IPS-18c (cell line): Measurements from ENCODE around the gene LGALS4.
"Not testable (repeated sequence)": the region's sequence is repeated elsewhere in the genome, so short reads cannot be mapped to it uniquely, and the experiment has no call there.

Experiments
- H3K4me3 ChIP-seq: 2 replicates; pipeline ENCODE4 v1.7.0; 2013; ENCODE audit warnings: low read depth, mild to moderate bottlenecking, low read length, moderate library complexity; ENCODE audit not compliant: insufficient read depth
- H3K9me3 ChIP-seq: one replicate; pipeline ENCODE4 v1.6.1; 2013; ENCODE audit warnings: mild to moderate bottlenecking, low read length, moderate library complexity; ENCODE audit not compliant: control insufficient read depth, insufficient read depth

Gene LGALS4

DNA sequence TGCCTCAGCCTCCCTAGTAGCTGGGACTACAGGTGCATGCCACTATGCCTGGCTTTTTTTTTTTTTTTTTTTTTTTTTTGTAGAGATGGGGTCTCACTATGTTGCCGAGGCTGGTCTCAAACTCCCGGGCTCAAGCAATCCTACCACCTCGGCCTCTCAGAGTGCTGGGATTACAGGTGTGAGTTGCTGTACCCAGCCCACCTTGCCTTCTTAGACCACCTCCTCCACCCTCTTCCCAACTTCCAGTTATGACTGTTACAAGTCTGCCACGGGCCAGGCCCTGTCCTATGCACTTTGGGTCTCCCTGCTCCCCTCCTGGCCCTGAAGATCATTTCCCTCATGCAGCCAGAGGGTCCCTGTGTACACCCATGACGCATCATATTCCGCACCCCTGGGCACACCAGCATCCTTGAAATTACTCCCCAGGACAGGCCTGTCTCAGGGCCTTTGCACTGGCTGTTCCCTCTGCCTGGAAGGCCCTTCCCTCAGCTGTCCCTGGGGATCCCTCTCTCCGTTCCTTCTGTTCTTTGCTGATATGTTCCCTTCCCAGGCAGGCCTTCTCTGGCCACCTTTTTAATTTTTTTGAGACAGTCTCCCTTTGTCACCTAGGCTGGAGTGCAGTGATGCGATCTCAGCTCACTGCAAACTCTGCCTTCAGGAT, 3.0 kb downstream of the LGALS4 start:
- no peak overlapping the region for H3K4me3 ChIP-seq
- H3K9me3 ChIP-seq: no peaks in the 10 kb centered on the region

DNA sequence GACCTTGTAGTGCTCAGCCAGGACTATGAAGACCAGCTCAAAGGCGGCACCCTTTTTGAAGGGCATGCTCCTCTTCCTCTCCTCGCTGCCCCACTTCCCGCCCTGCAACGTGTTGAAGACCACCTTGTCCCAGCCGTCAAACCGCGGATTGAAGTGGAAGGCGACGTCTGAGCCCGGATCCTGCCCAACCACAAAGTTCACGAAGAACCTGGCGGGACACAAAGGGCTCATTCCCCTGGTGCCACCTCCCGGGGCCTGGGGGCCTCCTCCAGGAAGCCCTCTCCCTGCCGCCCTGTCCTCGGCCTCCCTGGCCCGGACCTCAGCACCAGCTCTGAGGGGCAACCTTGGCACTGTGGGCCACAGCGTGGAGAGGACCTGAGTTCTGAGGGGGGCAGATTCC, 4.0 kb downstream of the LGALS4 start:
- Histone ChIP-seq H3K4me3 (no peak overlapping the region), H3K9me3 (no peaks in the 10 kb centered on the region)

DNA sequence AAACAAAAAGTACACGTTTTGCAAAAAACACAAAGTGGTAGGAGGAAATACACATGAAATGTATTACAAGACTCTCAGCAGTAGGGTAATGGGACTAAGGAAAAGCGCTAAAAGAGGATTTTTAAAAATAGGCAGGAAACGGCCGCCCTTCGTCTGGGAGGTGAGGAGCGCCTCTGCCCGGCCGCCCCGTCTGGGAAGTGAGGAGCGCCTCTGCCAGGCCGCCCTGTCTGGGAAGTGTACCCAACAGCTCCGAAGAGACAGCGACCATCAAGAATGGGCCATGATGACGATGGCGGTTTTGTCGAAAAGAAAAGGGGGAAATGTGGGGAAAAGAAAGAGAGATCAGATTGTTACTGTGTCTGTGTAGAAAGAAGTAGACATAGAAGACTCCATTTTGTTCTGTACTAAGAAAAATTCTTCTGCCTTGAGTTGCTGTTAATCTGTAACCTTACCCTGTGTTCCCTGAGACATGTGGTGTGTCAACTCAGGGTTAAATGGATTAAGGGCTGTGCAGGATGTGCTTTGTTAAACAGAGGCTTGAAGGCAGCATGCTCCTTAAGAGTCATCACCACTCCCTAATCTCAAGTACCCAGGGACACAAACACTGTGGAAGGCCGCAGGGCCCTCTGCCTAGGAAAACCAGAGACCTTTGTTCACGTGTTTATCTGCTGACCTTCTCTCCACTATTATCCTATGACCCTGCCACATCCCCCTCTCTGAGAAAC, 5.2 kb downstream of the LGALS4 start:
- not testable (repeated sequence) for H3K4me3 ChIP-seq, H3K9me3 ChIP-seq

DNA sequence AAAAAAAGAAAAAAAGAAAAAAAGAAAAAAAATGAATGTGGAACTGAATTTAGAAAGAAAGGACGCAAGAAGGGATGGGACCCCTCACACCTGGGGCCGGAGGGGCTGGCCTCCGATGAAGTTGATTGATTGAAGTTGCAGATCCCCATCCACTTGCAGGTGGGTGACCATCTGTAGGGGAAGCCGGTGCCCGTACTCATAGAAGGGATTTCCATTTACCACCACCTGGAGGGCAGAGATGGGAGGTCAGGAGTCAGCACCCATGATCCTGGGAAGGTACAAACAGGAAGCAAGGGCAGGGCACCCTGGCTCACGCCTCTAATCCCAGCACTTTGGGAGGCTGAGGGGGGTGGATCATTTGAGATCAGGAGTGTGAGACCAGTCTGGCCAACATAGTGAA, 6.4 kb downstream of the LGALS4 start:
- Histone ChIP-seq H3K4me3 (no peak overlapping the region), H3K9me3 (no peaks in the 10 kb centered on the region)

DNA sequence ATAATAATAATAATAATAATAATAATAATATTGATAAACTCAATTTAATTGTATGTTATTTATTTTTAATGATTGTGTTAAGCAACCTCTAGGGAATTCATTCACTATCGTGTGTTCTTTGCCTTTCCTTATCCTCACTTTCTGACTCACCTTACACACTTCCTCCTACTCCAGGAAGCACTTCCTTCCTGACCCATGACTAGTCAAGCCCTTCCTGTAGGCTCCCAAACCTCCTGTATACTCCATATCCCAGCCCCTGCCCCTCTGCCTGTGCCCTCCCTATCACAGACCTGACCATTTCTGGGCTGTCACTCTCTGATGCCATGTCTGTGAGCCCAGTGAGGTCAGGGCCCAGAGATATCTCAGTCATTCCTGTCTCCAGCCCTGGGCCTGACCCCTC, 7.6 kb downstream of the LGALS4 start:
- Histone ChIP-seq H3K9me3 (no peaks in the 10 kb centered on the region), H3K4me3 (no peak overlapping the region)

GRCh38 chr19:38803543-38803942, 9.2 kb downstream of the LGALS4 start:
- Histone ChIP-seq H3K9me3 (no peaks in the 10 kb centered on the region), H3K4me3 (no peak overlapping the region)

DNA sequence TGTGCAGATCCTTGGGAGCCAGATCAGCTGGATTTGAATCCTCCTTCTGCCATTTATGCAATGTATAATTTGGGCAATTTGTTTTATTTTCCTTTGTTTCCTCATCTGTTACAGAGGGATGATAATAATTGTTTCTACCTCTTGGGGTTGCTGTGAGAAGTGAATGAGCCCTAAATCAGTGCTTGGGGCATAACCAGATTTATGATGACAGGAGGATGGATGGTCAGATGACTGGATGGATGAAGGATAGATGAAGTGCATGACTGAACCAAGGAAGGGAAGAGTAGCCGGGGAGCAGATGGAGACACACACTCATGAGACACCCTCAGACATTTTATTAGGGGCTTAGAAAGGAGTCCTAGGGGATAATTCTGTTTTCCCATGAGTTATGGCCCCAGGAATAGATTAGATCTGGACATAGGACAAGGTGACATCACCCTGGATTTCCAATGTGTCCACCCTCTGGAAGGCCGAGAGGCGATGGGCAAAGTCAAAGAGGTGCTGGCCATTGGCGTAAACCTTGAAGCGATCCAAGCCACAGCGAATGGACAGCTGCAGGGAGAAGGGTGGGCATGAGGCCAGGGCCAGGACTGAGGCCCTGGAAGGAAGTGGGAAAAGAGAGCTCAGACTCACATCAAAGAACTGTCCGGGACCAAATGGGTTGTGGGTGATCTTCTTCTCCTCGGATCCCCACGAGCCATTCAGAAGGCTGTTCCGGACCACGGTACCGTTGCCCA, 11.2 kb downstream of the LGALS4 start:
- no peak overlapping the region for H3K4me3 ChIP-seq

DNA sequence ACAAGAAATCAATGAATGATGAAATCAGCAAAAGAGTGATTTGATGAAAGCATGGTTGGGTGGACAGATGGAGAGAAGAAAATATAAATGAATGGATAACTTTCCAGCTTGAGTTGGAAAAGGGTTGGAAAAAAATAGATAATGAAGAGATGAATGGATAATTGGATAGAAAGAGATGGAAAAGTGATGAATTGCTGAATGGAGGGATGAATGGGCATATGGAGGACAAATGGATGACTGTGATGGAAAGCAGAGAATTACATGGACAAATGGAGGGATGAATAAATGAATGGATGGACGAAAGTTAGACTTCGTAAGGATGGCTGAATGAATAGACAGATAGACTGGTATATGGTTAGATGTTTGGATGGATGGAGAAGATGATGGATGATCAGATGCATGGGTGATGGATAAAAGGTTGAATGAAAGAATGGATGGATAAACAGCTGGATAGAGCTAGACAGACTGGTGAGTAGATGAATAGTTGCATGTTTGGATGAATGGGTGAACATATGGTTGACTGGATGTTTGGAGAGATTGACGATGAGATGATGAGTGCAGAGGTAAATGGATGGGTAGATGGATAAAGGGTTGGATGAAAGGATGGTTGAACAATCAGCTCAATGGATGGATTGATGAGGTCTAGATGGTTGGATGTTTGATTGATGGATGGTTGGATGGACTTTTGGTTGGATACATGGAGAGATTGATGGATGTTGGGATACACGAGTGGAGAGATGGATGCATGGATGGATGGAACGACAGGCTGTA, 12.0 kb downstream of the LGALS4 start:
- H3K4me3 ChIP-seq: no peak overlapping the region
- H3K9me3 ChIP-seq: no peaks in the 10 kb centered on the region

More for the DNA sequence above, 11.2 kb downstream of the LGALS4 start:
- H3K9me3 ChIP-seq: no peaks in the 10 kb centered on the region

DNA sequence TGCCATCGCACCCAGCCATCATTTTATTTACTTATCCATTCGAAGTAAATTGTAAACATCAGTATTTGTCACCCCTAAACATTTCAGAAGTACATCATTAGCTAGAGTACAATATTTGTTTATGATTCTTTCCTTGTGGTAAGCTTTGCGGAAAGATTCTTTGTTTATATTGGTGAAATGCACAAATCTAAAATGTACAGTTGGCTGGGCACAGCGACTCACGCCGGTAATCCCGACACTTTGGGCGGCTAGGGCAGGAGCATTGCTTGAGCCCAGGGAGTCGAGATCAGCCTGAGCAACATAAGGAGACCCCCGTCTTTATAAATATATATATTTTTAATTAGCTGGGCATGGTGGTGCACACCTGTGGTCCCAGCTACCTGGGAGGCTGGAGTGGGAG, 13.6 kb downstream of the LGALS4 start:
- Histone ChIP-seq H3K4me3 (no peak overlapping the region), H3K9me3 (no peaks in the 10 kb centered on the region)

- H3K9me3 ChIP-seq, H3K4me3 ChIP-seq: not testable (repeated sequence)
These were observed 15.0 kb downstream of the LGALS4 start for GRCh38 chr19:38797781-38798180.

GRCh38 chr19:38796154-38796553, 16.6 kb downstream of the LGALS4 start:
- Histone ChIP-seq H3K4me3 (no peak overlapping the region), H3K9me3 (no peaks in the 10 kb centered on the region)

GRCh38 chr19:38795549-38795948, 17.2 kb downstream of the LGALS4 start:
- H3K9me3 ChIP-seq: no peaks in the 10 kb centered on the region
- no peak overlapping the region for H3K4me3 ChIP-seq

DNA sequence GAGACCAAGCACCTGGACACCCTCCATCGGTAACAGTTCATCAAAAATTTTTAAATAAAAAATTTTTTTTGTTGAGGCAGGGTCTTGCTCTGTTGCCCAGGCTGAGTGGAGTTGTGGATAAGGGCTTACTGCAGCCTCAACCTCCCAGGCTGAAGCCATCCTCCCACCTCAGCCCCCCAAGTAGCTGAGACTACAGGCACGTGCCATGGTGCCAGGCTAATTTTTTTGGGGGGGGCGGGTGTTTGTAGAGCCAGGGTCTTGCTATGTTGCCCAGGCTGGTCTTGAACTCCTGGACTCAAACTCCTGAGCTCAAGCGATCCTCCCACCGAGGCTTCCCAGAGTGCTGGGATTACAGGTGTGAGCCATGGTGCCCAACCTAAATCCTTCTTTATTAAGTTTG, 19.1 kb downstream of the LGALS4 start:
- H3K4me3 ChIP-seq: no peak overlapping the region
- H3K9me3 ChIP-seq: no peaks in the 10 kb centered on the region

GRCh38 chr19:38793177-38793576, 19.6 kb downstream of the LGALS4 start:
- no peaks in the 10 kb centered on the region for H3K9me3 ChIP-seq
- no peak overlapping the region for H3K4me3 ChIP-seq

- H3K9me3 ChIP-seq: no peaks in the 10 kb centered on the region
- peak overlapping the region; percentile 28; the same call in 1 of the 2 replicates for H3K4me3 ChIP-seq
These were observed 20.3 kb downstream of the LGALS4 start for GRCh38 chr19:38792250-38793111.

- H3K4me3 ChIP-seq, H3K9me3 ChIP-seq: not testable (repeated sequence)
These were observed 21.2 kb downstream of the LGALS4 start for GRCh38 chr19:38791451-38792064.
